AG04450 (cell line): Measurements from ENCODE around the gene TMEM129. TPM values are rescaled to one million over a fixed set of nuclear protein-coding genes. Genes with fewer than 3 reads are reported as not detected.

Source experiments
- CTCF ChIA-PET: fragments of 300-600, 350-600 bp; formaldehyde crosslinking; extraction: SDS; loops from one replicate; lab custom pipeline; 2022; ENCODE audit warnings: antibody characterized with exemption, inconsistent platforms; lab: Charles Lee
- POLR2A ChIA-PET: fragments of 350-600 bp; formaldehyde crosslinking; extraction: SDS; loops from one replicate; lab custom pipeline; 2021; ENCODE audit warnings: antibody characterized with exemption, inconsistent platforms; lab: Yijun Ruan, JAX
- DNase-seq: peaks from one replicate; pipeline ENCODE4 v3.0.0-alpha.2; 2011; ENCODE audit warnings: low read depth, low spot score
- H3K27ac ChIP-seq: one replicate; pipeline ENCODE4 v1.5.1; 2012; ENCODE audit warnings: low read depth, low read length, control low read depth
- H3K27me3 ChIP-seq: one replicate; pipeline ENCODE4 v1.6.0; 2012; ENCODE audit warnings: low read length; ENCODE audit not compliant: control insufficient read depth, insufficient read depth
- H3K4me3 ChIP-seq: 2 replicates; pipeline ENCODE4 v1.5.1; 2011; ENCODE audit warnings: mild to moderate bottlenecking, low read depth, low read length, control low read depth
- H3K9me3 ChIP-seq: 2 replicates; pipeline ENCODE4 v1.5.1; 2012; ENCODE audit warnings: low read length; ENCODE audit not compliant: control insufficient read depth, insufficient read depth
- CTCF ChIP-seq: IDR thresholded peaks from 2 replicates; pipeline ENCODE4 v1.5.1; 2011; ENCODE audit warnings: low read depth, low read length, control low read depth, inconsistent platforms
- polyA plus RNA-seq: library from polyadenylated mRNA; depleted of rRNA; stranded (reverse); fragments of >200 nt; gene quantifications from 2 replicates; pipeline ENCODE4 v1.2.3, GENCODE V29; 2011; rRNA removed
- small RNA-seq: library from RNA; depleted of rRNA; stranded (forward); fragments of <200 nt; gene quantifications from one replicate; pipeline ENCODE3, GENCODE V24; 2012; ENCODE audit warnings: low read depth; ENCODE audit not compliant: insufficient read length

The TMEM129 gene
- polyA plus RNA-seq, 1 experiment: 13.1 TPM

GRCh38 chr4:1669850-1670249 is 51.3 kb downstream of the TMEM129 start:
- H3K9me3 ChIP-seq: peaks cover 8% of the 10 kb centered on the region; the same call in 1 of the 2 replicates
- no peaks in the 10 kb centered on the region for H3K27me3 ChIP-seq
- TF ChIP-seq CTCF: no peak
- POLR2A ChIA-PET: no interaction called here
- CTCF ChIA-PET: no interaction called here
- no peak overlapping the region for H3K27ac ChIP-seq
- no peak overlapping the region for H3K4me3 ChIP-seq
- no peak for DNase-seq

- H3K27ac ChIP-seq: no peak overlapping the region
- TF ChIP-seq CTCF: no peak
- DNase-seq: no peak
- no peaks in the 10 kb centered on the region for H3K27me3 ChIP-seq
- CTCF ChIA-PET: no interaction called here
- POLR2A ChIA-PET: no interaction called here
- no peak overlapping the region for H3K4me3 ChIP-seq
- H3K9me3 ChIP-seq: peaks cover 8% of the 10 kb centered on the region; the same call in 1 of the 2 replicates
Measured at GRCh38 chr4:1669270-1669669, 51.9 kb downstream of the TMEM129 start.

DNA sequence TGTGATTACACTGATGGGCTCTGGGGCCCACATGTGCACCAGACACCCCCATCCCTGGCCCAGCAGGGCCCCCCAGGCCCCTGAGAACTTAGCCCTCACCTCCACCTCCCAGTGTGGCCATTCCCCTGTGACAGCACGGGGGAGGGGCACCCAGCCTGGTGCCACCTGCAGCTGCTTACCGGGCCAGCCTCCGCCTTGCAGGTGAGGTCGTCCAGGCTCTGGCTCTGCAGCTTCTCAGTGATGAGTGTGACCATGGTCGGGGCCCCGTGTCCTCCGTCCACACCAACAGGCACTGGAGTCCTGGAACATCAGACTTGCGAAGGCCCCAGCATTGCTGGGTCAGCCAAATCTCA is 52.7 kb downstream of the TMEM129 start:
- peaks cover 8% of the 10 kb centered on the region; the same call in 1 of the 2 replicates for H3K9me3 ChIP-seq
- H3K27me3 ChIP-seq: no peaks in the 10 kb centered on the region
- POLR2A ChIA-PET: no interaction called here
- H3K27ac ChIP-seq: no peak overlapping the region
- DNase-seq: no peak
- TF ChIP-seq CTCF: no peak
- no peak overlapping the region for H3K4me3 ChIP-seq
- CTCF ChIA-PET: interaction anchor here (1.4 kb wide), 2 partner anchors 25 to 313 kb away, joined by 3 read pairs; no protein-coding TSS in a partner anchor

DNA sequence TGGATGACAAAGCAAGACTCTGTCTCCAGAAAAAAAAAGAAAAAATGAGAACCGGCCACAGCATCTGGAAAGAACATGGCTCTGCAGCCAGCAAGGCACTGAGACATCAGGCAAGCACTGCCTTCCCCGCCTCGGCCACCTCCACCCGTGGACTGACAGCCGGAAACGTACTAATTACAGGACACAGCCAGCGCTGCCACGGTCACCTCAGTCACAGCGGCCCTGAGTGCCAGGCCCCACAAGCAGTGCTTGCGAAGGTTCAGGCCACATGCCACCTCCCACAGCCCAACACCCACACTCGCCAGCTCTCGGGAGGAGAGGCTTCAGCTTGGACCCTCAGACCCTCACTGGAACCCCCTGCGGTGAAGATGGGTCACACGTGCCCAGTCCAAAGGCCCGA is 53.9 kb downstream of the TMEM129 start:
- DNase-seq: no peak
- Histone ChIP-seq H3K4me3 (no peak overlapping the region), H3K27ac (no peak overlapping the region), H3K27me3 (no peaks in the 10 kb centered on the region), H3K9me3 (peaks cover 8% of the 10 kb centered on the region; the same call in 1 of the 2 replicates)
- TF ChIP-seq CTCF: no peak
- ChIA-PET POLR2A (no interaction called here), CTCF (interaction anchor here (1.4 kb wide), 2 partner anchors 27 to 311 kb away, joined by 3 read pairs; no protein-coding TSS in a partner anchor)

GRCh38 chr4:1666391-1666790 is 54.7 kb downstream of the TMEM129 start:
- Histone ChIP-seq H3K4me3 (no peak overlapping the region), H3K27me3 (no peaks in the 10 kb centered on the region), H3K27ac (no peak overlapping the region), H3K9me3 (peaks cover 5% of the 10 kb centered on the region; the same call in 1 of the 2 replicates)
- ChIA-PET CTCF (no interaction called here), POLR2A (no interaction called here)
- DNase-seq: no peak
- no peak for TF ChIP-seq CTCF

Small RNA genes within 50 kb of the gene (small RNA-seq; reads per million reads assigned to genes)
- not detected for gene RF00019

Other genes with a start within 250 kb of the TMEM129 start
- gene FAM53A, start 37.0 kb downstream of the TMEM129 start, polyA plus RNA-seq: 1.1 TPM in 2 replicates
- 56.3 and 72.0 TPM in 2 replicates for gene SLBP, start 9.0 kb downstream of the TMEM129 start, polyA plus RNA-seq
- 7.0 and 8.5 TPM in 2 replicates for gene TACC3, start 198 bp upstream of the TMEM129 start, polyA plus RNA-seq
- gene FGFR3, start 72.0 kb upstream of the TMEM129 start, polyA plus RNA-seq: 0.06 and 0.21 TPM in 2 replicates
- gene LETM1, start 134.8 kb upstream of the TMEM129 start, polyA plus RNA-seq: 11.9 and 15.2 TPM in 2 replicates
- 23.7 and 26.4 TPM in 2 replicates for gene NSD2, start 150.1 kb upstream of the TMEM129 start, polyA plus RNA-seq